ENCODE measurements around the gene PRM1.

The PRM1 gene

DNA sequence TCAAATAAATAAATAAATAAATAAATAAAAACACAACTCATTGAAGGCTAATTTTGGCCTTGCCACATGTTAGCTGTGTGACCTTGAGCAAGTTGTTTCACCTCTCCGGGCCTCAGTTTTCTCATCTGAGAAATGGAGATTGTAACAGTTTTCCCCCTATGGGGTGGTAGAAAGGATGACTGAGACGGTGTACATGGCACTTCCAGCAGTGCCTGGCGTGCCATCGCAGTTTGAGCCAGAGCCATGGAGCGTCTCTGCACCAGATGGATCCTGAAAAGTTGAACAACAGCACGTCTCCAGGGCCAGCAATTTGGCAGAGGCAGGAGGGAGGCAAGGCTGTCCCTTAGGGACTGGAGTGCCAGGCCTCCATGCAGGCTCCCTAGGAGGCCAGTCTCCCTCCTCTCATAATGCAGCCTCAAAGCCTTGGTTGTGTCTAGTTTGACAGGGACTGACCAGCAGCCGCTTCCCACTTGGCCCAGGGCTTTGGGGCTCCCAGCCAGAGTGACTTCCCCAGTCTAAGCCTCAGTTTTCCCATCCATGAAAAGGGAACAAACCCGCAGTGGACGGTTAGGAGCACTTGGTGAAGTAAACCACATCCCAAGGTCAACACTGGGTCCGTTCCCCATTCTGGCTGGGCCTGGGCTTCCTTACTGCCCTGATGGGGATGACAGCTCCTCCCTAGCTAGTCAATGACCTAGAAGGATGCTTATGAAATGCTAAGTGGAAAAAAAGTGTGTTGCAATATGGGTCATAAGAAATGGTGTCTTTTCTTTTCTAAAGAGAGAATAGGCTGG, 44.5 kb downstream of the PRM1 start:
- peak; percentile 68 for DNase-seq (ENCODE audit: low read depth)

DNA sequence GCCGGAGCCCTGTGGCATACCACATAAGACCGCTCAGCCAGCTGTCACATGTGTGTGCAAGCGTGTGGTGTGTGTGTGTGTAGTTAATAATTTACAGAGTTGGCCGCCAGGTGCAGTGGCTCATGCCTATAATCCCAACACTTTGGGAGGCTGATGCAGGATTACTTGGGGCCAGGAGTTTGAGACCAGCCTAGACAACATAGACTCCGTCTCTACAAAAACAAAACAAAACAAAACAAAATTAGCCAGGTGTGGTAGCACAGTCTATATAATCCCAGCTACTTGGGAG, 45.5 kb downstream of the PRM1 start:
- no peak for DNase-seq (ENCODE audit: low read depth)

GRCh38 chr16:11234884-11235702, 46.0 kb downstream of the PRM1 start:
- DNase-seq (ENCODE audit: low read depth), result peak; percentile 84

DNA sequence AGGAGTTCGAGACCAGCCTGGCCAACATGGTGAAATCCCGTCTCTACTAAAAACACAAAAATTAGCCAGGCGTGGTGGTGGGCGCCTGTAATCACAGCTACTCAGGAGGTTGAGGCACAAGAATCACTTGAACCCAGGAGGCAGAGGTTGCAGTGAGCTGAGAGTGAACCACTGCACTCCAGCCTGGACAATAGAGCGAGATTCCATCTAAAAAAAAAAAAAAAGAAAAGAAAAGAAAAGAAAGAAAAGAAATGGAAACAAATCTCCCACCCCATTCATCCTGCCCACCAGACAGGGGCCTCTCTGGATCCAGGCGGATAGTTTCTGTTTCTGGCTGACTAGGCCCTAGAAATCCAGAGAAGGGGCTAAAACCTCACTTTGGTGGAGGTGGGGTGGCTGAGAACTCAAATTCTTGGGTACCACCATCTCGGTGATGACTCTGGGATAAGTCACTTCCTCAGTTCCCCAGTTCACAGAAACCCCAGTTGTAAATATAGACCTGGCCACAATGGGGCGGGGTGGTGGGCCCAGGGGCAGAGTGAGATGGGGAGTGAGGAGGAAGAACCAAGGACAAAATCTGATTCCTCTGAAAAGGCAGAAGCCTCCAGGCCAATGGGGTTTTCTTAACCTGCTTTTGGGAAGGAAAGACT, 47.3 kb downstream of the PRM1 start:
- no peak for DNase-seq (ENCODE audit: low read depth)

DNA sequence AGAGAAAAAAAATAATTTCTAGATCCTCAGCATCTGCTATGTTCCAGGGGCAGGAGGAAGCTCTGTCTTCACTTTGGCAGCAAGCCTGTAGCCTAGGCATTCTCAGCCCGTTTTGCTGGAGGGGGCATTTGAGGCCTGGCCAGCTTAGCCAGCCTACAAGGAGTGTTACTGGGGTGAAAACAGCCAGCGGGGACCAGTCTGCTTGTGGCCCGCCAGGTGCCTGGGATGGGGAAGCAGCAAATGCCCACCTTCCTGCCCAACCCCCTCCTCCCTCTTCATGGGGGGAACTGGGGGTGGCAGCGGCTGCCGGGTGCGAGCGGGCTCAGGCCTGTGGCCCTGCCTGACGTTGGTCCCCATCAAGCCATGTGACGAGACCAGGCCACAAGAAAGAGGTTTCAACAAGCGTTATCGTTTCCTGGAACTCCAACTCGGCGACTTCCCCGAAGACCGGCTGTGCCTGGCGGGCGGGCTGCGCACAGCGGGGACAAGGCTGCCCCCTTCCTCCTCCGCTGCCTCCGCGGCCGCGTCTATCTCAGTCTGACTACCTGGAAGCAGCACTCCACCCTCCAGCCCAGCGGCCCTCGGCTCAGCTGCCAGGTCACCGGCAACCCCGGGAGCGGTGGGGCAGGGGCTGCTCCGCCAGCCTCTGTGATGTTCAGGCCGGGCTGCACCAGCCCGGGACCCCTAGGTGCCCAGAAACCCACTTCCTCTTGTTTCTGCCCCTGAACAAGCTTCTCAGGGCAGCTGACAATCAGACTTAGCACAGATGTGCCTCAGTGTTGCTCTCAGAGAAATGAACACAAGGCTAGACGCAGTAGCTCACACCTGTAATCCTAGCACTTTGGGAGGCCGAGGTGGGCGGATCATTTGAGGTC, 48.0 kb downstream of the PRM1 start:
- DNase-seq (ENCODE audit: low read depth), result no peak

- no peak for DNase-seq (ENCODE audit: low read depth)
Observed at GRCh38 chr16:11232302-11232851, 48.8 kb downstream of the PRM1 start.

DNA sequence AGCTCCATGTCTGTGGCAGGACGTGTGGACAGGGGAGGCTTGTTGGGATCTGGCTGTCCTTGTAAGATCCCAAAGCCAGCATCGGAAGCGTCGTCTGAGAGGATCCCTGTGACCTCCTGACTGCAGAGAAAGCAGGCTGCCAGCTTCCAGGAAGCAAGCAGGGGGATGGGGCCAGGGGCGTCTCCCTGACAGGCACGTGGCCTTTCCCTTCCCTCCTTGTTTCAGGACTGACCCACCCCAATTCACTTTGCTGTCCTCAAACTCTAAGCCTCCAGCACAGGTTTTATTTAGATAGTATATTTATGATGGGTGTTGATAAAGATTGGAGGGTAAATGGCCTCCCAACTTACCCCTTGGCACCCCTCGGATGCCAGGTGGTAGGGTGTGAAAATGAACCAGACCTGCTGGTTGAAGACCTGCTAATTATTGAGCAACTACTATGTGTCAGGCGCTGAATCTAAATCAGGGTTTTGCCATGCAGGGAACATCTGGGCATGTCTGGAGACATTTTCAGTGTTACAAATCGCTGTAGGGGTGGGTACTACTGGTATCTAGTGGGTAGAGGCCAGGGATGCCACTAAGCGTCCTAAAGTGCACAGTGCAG, 49.7 kb downstream of the PRM1 start:
- DNase-seq (ENCODE audit: low read depth), result no peak
